RKO (cell line): ENCODE measurements around the gene PARP4.
"Not testable (repeated sequence)": the region's sequence is repeated elsewhere in the genome, so short reads cannot be mapped to it uniquely, and the experiment has no call there.

Source experiments
- DNase-seq: peaks from one replicate; pipeline ENCODE4 v3.0.0-alpha.2; 2016; ENCODE audit warnings: low spot score

Gene PARP4

DNA sequence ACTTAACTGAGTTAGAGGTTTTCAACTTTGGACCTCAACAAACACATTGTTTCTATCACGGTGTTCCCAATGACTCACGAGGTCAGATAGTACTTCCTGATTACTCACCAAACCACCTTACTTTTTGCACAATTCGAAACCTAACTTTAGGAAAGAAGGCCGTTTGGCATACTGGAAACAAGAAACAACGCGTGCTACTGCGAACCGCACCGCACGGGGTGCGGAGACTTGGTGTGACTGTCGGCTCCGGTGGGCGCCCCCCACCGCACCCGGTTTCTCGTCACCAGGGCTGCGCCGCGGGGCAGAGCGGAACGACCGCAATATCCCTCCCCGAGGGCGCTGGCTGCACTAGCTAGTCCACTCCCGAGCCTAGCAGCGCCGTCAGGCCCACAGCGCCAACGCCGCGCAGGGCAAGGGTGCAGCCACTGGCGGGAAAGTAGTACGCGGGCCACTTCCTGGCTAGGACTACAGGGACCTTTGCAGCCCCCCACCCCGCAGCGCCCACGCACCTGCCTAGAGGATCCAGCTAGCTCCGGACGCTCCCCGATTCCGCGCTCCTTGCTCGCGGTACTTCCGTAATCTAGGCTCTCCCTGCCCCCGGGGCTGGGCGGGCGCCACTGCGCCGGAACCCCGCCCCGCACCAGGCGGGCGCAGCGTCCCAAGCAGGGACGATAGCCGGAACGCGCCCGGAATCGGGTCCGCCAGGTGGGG lies at the start of gene PARP4:
Gene PARP4 (minus strand): TSS at position 582 of the 711 bp plus-strand sequence. CDS start 9,002 bp downstream, outside the sequence.
- peak; percentile 93 for DNase-seq

DNA sequence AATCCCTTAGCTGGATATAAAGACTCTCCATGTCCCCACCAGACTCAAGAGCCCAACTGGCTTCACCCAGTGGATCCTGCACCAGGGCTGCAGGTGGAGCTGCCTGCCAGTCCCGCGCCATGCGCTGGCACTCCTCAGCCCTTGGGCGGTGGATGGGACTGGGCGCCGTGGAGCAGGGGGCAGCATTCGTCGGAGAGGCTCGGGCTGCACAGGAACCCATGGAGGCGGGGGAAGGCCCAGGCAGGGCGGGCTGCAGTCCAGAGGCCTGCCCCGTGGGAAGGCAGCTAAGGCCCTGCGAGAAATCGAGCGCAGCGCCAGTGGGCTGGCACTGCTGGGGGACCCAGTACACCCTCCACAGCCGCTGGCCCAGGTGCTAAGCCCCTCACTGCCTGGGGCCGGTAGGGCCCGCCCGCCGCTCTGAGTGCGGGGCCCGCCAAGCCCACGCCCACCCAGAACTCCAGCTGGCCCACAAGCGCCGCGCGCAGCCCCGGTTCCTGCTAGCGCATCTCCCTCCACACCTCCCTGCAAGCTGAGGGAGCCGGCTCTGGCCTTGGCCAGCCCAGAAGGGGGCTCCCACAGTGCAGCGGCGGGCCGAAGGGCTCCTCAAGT lies 48.1 kb upstream of the PARP4 start:
- not testable (repeated sequence) for DNase-seq

- DNase-seq = not testable (repeated sequence)
These were observed 47.0 kb upstream of the PARP4 start for GRCh38 chr13:24559431-24560218.

DNA sequence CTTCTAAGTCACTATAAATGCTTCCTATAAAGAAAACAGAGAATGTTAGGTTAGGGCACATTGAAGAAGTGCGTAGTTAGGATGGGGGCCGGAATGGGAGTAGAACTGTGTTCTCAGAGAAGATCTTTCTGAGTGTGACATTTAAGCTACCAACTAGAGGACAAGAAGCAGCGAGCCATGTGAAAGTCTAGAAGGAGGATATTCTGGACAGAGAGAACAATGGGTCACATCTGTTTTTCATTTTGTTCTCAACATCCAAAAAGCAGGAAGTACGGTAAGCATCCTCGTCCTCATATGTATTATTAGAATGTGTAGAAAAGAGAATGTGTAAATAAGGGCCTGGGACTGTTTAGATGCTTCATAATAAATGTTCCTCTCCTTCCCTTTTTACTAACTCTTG lies 44.5 kb upstream of the PARP4 start:
- no peak for DNase-seq

DNA sequence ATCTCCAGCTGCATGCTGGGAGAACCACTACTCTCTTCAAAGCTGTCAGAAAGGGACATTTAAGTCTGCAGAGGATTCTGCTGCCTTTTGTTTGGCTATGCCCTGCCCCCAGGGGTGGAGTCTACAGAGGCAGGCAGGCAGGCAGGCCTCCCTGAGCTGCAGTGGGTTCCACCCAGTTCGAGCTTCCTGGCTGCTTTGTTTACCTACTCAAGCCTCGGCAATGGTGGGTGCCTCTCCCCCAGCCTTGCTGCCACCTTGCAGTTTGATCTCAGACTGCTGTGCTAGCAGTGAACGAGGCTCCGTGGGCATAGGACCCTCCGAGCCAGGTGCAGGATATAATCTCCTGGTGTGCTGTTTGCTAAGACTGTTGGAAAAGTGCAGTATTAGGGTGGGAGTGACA lies 41.3 kb upstream of the PARP4 start:
- not testable (repeated sequence) for DNase-seq

DNA sequence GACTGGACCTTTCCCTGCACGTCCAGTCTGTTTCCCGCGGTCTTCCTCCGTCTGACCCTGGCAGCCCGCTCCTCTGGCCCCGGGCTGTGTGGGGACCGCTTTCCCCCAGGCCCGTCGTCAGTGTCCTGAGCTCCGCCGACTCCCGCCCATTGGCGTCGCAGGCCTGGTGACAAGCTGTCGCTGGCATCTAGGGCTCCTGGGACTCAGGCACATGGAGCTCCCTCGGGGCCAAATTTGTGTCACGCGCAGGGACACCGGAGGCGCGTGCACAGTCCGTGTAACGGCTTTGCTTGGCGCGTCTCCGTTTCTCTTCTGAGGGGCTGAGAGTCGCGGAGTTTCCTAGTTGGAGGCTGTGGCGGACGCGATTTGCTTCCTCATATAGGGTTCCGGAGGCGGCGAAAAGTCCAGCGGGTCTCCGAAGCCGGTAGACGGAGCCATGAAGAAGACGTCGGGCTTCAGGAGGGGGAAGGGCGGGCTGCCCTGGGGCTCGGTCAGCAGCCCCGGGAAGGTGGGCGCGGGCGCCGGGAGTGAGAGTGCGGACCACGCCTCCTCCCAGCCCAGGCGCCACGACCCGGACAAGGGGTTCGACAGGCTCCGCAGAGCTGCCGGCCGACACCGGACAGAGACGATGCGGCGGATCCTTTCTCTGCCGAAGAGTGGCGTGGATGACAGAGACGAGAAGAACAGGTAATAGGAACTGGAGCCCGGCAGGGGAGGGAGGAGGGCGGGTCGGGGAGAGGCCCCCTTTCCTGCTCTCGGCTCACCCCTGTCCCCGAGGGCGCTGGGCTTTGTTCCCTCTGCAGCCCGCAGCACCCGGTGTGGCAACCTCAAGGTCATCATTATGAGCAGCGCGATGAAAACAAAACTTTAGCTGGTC lies 29.1 kb upstream of the PARP4 start:
- DNase-seq = not testable (repeated sequence)

DNA sequence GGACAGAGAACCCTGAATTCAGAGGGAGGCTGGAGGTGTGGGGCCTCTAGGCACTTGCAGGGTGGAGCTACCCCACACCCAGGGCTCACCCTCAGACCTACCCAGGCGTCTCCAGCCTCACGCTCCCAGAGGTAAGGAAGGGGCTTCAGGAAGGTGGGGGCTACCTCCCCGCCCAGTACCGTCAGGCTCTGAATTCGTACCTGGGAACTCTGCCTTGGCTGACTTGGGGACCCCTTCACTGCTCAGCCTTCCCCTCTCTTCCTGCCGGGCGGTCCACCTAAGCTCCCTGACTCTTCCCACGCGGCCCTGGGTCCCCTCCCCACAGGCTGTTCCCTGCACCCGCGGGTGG lies 28.5 kb upstream of the PARP4 start:
- no peak for DNase-seq

GRCh38 chr13:24540236-24541126 lies 27.9 kb upstream of the PARP4 start:
- no peak for DNase-seq

GRCh38 chr13:24539500-24540165 lies 27.1 kb upstream of the PARP4 start:
- no peak for DNase-seq

- DNase-seq = no peak
These were observed 16.9 kb upstream of the PARP4 start for GRCh38 chr13:24529478-24529877.

DNA sequence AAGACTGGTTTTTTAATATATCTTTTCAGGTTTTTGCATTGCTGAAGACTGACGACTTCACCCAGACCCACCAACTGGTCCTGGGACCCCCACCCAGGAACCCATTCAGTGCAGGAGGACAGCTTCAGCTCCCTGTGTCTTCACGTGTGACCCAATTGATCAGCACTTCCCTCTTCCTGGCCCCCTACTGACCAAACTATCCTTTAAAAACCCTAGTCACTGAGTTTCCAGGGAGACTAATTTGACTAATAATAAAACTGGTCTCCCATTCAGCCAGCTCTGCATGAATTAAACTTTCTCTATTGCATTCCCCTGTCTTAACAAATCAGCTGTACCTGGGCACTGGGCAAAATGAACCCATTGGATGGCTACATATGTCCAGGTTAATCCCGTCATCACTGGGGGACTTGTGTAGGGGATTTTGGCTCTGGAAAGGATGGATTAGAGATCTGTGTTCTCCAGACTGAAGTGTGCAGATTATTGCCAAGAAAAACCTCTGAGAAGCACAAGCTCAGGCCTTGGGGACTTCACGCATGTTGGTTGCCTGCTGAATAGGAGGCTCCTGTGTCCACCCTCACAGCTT lies 16.3 kb upstream of the PARP4 start:
- no peak for DNase-seq

DNA sequence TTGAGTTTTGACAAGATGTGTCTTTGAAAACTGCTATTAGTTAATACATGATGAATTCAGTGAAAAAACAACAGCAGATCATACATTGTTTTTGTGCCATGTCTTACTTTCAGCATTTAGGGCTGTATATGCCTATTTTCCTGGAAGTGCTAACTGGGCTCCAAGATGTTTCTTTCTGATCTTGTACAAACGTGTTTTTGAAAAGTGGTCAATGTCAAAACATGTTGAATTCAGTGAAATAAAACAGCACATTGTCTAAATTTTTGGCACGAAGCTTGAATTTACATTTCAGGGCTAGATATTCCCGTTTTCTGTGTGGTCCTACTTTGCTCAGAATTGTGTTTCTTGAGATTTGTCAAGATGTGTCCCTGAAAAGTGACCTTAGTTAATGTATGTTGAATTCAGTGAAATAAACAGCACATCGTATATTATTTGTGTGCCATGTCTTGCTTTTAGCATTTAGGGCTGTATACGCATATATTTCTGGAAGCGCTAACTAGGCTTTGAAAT lies 14.7 kb upstream of the PARP4 start:
- DNase-seq = no peak

GRCh38 chr13:24520733-24521132 lies 8.2 kb upstream of the PARP4 start:
- DNase-seq = no peak

GRCh38 chr13:24516919-24517318 lies 4.3 kb upstream of the PARP4 start:
- DNase-seq = no peak

DNA sequence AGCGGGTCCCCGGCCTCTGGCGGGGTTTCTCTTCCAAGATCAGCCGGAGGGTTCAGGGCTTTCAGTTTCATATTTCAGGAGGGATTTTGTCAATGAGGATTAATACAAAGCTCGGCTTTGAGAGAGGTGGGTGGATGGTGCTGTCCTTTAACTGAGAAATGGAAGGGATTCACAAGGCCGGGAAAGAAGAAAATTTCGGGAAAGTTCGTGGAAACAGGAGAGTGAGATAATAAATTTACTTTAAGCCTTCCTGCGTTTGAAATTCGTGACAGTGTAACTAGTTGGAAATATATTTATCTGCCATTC lies 283 bp upstream of the PARP4 start:
- no peak for DNase-seq

DNA sequence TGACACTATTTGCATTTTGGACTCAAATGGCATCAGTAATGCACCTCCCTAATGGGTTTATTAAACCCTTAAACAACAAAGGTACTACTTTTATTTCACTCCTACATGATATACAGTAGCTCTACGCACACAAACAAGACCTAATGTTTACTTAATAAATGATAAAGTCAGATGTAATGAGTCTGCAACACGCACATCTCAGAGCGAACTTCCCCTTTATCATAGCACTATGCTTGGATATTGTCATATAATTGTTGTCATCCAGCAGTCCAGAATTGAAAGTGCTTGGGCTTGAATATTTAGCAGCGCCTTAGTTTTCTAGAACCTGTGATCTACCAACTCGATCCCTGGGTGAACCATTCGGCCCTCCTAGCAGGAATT lies 772 bp downstream of the PARP4 start:
- no peak for DNase-seq

DNA sequence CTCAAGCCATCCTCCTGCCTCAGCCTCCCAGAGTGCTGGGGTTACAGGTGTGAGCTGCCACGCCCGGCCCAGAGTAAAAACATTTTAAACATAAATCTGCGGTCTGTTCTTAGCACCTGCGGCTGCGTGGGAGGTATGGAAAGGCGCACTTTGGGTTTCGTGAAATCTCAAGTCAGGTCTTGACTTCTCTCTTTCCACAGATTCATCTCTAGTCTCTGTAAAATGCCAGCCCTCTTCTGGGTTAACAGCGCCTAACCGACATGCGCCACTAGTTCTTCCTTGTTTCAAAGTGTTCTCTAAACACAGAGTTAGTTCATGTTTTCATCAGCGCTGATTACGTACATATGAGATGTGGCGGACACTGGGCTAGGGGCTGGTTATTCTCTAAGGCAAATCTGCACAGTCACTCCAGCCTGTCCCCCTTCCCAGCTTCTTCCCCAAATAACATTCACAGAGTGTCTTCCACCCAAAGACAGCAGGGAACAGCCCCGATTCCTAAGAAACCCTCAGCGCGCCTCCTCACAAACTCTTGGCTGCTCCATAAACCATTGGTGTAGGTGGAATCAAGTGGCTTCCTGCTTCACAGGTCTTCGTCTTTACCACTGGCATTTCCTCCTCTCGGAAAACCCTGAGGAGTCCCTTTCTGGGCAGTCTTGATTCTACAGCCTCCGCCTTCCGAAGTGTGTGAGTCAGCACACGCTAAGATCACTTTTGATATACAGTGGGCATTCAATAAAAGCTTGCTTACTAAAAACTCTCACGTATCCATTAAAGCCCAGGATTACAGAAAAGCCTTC lies 1.4 kb downstream of the PARP4 start:
- peak; percentile 90 for DNase-seq

DNA sequence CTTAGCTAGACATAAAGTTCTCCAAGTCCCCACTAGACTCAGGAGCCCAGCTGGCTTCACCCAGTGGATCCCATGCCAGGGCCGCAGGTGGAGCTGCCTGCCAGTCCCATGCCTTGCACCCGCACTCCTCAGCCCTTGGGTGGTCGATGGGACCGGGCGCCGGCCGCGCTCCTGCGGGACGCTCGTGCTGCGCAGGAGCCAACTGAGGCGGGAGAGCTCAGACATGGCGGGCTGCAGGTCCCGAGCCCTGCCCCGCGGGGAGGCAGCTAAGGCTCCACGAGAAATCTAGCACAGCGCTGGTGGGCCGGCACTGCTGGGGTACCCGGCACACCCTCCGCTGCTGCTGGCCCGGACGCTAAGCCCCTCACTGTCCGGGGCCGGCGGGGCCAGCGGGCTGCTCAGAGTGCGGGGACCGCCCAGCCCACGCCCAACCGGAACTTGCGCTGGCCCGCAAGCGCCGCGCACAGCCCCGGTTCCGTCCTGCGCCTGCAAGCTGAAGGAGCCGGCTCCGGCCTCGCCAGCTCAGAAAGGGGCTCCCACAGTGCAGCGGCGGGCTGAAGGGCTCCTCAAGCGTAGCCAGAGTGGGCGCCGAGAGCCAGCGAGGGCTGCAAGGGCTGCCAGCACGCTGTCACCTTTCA lies 5.8 kb downstream of the PARP4 start:
- DNase-seq = no peak

- DNase-seq = not testable (repeated sequence)
These were observed 6.3 kb downstream of the PARP4 start for GRCh38 chr13:24506283-24506682.
